HEK293 (cell line): ENCODE data around the gene CCNY.

Experiments used
- CTCF ChIA-PET: fragments of 350-600 bp; formaldehyde crosslinking; extraction: SDS; loops from one replicate; lab custom pipeline; 2021; ENCODE audit warnings: antibody characterized with exemption; lab: Yijun Ruan, JAX
- POLR2A ChIA-PET: fragments of 300-600 bp; formaldehyde crosslinking; extraction: SDS; loops from one replicate; lab custom pipeline; 2020; ENCODE audit warnings: antibody characterized with exemption, inconsistent platforms; lab: Yijun Ruan, JAX
- H3K27ac ChIP-seq: fragments of 200-500 bp; sonication (Bioruptor generic); 2 replicates; pipeline ENCODE4 v1.5.1; 2014; ENCODE audit warnings: low read depth, low read length, control low read depth, inconsistent platforms; ENCODE audit errors: extremely low read depth
- H3K36me3 ChIP-seq, 2 experiments: fragments of 200-500 bp in 1 of 2; sonication (Bioruptor generic) in 1 of 2; 1 replicate in 1 of 2; 2 replicates in 1 of 2; pipeline ENCODE4 v1.5.1; 2014 to 2017; ENCODE audit warnings: inconsistent platforms in 2 of 2, low read length in 2 of 2; ENCODE audit not compliant: control insufficient read depth in 2 of 2, insufficient read depth in 1 of 2
- H3K4me1 ChIP-seq: fragments of 200-500 bp; sonication (Bioruptor generic); 2 replicates; pipeline ENCODE4 v1.5.1; 2014; ENCODE audit warnings: mild to moderate bottlenecking, low read length, inconsistent platforms; ENCODE audit not compliant: control insufficient read depth, insufficient read depth
- H3K4me3 ChIP-seq: 2 replicates; pipeline ENCODE4 v1.5.1; 2011; ENCODE audit warnings: low read depth, mild to moderate bottlenecking, control low read depth, low read length, moderate library complexity
- H3K9me3 ChIP-seq: fragments of 200-500 bp; sonication (Bioruptor generic); 2 replicates; pipeline ENCODE4 v1.5.1; 2014; ENCODE audit warnings: low read depth, low read length, inconsistent platforms; ENCODE audit not compliant: control insufficient read depth, insufficient read depth
- EGR2 ChIP-seq: fragments of 450-650 bp; formaldehyde crosslinking; IDR thresholded peaks from 2 replicates; pipeline ENCODE4 v1.5.1; 2016; ENCODE audit warnings: low read depth, missing biosample characterization, missing genetic modification characterization
- MZF1 ChIP-seq: fragments of 450-650 bp; formaldehyde crosslinking; IDR thresholded peaks from 2 replicates; pipeline ENCODE4 v1.5.1; 2017; ENCODE audit warnings: missing biosample characterization, missing genetic modification characterization, borderline replicate concordance
- PRDM1 ChIP-seq: fragments of 450-650 bp; formaldehyde crosslinking; IDR thresholded peaks from 2 replicates; pipeline ENCODE4; 2016; ENCODE audit warnings: missing biosample characterization, missing genetic modification characterization
- WT1 ChIP-seq: fragments of 450-650 bp; formaldehyde crosslinking; IDR thresholded peaks from 2 replicates; pipeline ENCODE4 v1.5.1; 2016; ENCODE audit warnings: missing biosample characterization, missing genetic modification characterization
- ZBTB17 ChIP-seq: fragments of 450-650 bp; formaldehyde crosslinking; IDR thresholded peaks from 2 replicates; pipeline ENCODE4 v1.5.1; 2016; ENCODE audit warnings: missing biosample characterization, missing genetic modification characterization
- ZBTB26 ChIP-seq: fragments of 450-650 bp; formaldehyde crosslinking; optimal IDR thresholded peaks from 2 replicates; pipeline ENCODE3; 2016; ENCODE audit warnings: missing biosample characterization, mild to moderate bottlenecking, missing genetic modification characterization
- ZBTB44 ChIP-seq: fragments of 450-650 bp; IDR thresholded peaks from 2 replicates; pipeline ENCODE4 v1.5.1; 2018; ENCODE audit warnings: missing biosample characterization, mild to moderate bottlenecking, missing genetic modification characterization
- ZBTB49 ChIP-seq: fragments of 450-650 bp; formaldehyde crosslinking; IDR thresholded peaks from 2 replicates; pipeline ENCODE4 v1.5.1; 2016; ENCODE audit warnings: missing biosample characterization, missing genetic modification characterization, low read depth
- ZFHX2 ChIP-seq: fragments of 450-650 bp; formaldehyde crosslinking; conservative IDR thresholded peaks from 2 replicates; pipeline ENCODE4 v1.5.1; 2016; ENCODE audit warnings: missing biosample characterization, missing genetic modification characterization
- ZNF324 ChIP-seq: fragments of 450-650 bp; formaldehyde crosslinking; IDR thresholded peaks from 2 replicates; pipeline ENCODE4 v1.5.1; 2016; ENCODE audit warnings: missing biosample characterization, missing genetic modification characterization
- ZNF366 ChIP-seq: fragments of 450-650 bp; formaldehyde crosslinking; conservative IDR thresholded peaks from 2 replicates; pipeline ENCODE4 v1.5.1; 2016; ENCODE audit warnings: missing biosample characterization, missing genetic modification characterization
- ZNF398 ChIP-seq: fragments of 450-650 bp; formaldehyde crosslinking; IDR thresholded peaks from 2 replicates; pipeline ENCODE4 v1.5.1; 2017; ENCODE audit warnings: missing biosample characterization, missing genetic modification characterization
- ZNF561 ChIP-seq: fragments of 450-650 bp; IDR thresholded peaks from 2 replicates; pipeline ENCODE4 v1.5.1; 2018; ENCODE audit warnings: missing biosample characterization, missing genetic modification characterization, borderline replicate concordance
- ZNF600 ChIP-seq: fragments of 450-650 bp; formaldehyde crosslinking; IDR thresholded peaks from 2 replicates; pipeline ENCODE4 v1.5.1; 2016; ENCODE audit warnings: missing biosample characterization, missing genetic modification characterization
- ZNF621 ChIP-seq: fragments of 450-650 bp; formaldehyde crosslinking; IDR thresholded peaks from 2 replicates; pipeline ENCODE4 v1.5.1; 2017; ENCODE audit warnings: missing biosample characterization, missing genetic modification characterization
- ZNF623 ChIP-seq: fragments of 450-650 bp; formaldehyde crosslinking; IDR thresholded peaks from 2 replicates; pipeline ENCODE4 v1.5.1; 2016; ENCODE audit warnings: missing biosample characterization, missing genetic modification characterization
- ZNF626 ChIP-seq: fragments of 450-650 bp; sonication (Bioruptor Pico); formaldehyde crosslinking; IDR thresholded peaks from 2 replicates; pipeline ENCODE4 v1.5.1; 2018; ENCODE audit warnings: missing biosample characterization, missing genetic modification characterization, inconsistent platforms
- ZNF704 ChIP-seq: fragments of 450-650 bp; formaldehyde crosslinking; IDR thresholded peaks from 2 replicates; pipeline ENCODE4 v1.5.1; 2016; ENCODE audit warnings: missing biosample characterization, missing genetic modification characterization

CCNY gene

GRCh38 chr10:35420044-35420443, 83.7 kb downstream of the CCNY start:
- no peak overlapping the region for H3K27ac ChIP-seq
- CTCF ChIA-PET = no interaction called here
- no peak overlapping the region for H3K4me3 ChIP-seq
- POLR2A ChIA-PET = no interaction called here
- TF ChIP-seq ZNF704 (tag by site-specific recombination) = no peak
- TF ChIP-seq ZNF561 (tag by site-specific recombination) = no peak
- peak; percentile 55 for TF ChIP-seq EGR2 (tag by site-specific recombination)
- TF ChIP-seq ZFHX2 (tag by site-specific recombination) = peak; percentile 56
- TF ChIP-seq, all 188 proteins: peak for 2
- Histone ChIP-seq H3K4me1 (peaks cover 8% of the 10 kb centered on the region), H3K9me3 (no peaks in the 10 kb centered on the region), H3K36me3 (no peaks in the 10 kb centered on the region)

GRCh38 chr10:35420827-35421552, 84.7 kb downstream of the CCNY start:
- H3K36me3 ChIP-seq = no peaks in the 10 kb centered on the region
- CTCF ChIA-PET = interaction anchor here (1.3 kb wide), 1 partner anchor 11 kb away, joined by 3 read pairs; no protein-coding TSS in a partner anchor
- H3K27ac ChIP-seq = no peak overlapping the region
- no peak for TF ChIP-seq ZNF623 (tag by site-specific recombination)
- H3K4me1 ChIP-seq = peaks cover 8% of the 10 kb centered on the region
- POLR2A ChIA-PET = no interaction called here
- no peaks in the 10 kb centered on the region for H3K9me3 ChIP-seq
- H3K4me3 ChIP-seq = no peak overlapping the region

- Histone ChIP-seq H3K4me1 (peaks cover 8% of the 10 kb centered on the region), H3K36me3 (no peaks in the 10 kb centered on the region), H3K4me3 (no peak overlapping the region), H3K9me3 (no peaks in the 10 kb centered on the region), H3K27ac (no peak overlapping the region)
- ChIA-PET CTCF (interaction anchor here (0.6 to 1.3 kb wide), 4 partner anchors 12 to 1956 kb away, joined by 3 to 5 read pairs (median 3); no protein-coding TSS in a partner anchor), POLR2A (no interaction called here)
- TF ChIP-seq ZBTB44 (tag by site-specific recombination) (no peak), PRDM1 (tag by site-specific recombination) (peak; percentile 96), ZNF600 (peak; percentile 97)
Measured at GRCh38 chr10:35421553-35422178, 85.4 kb downstream of the CCNY start.

GRCh38 chr10:35422228-35422627, 85.9 kb downstream of the CCNY start:
- POLR2A ChIA-PET = no interaction called here
- Histone ChIP-seq H3K4me3 (no peak overlapping the region), H3K36me3 (no peaks in the 10 kb centered on the region), H3K27ac (no peak overlapping the region), H3K4me1 (peaks cover 8% of the 10 kb centered on the region), H3K9me3 (no peaks in the 10 kb centered on the region)
- CTCF ChIA-PET = interaction anchor here (0.6 to 1.0 kb wide), 4 partner anchors 44 to 1957 kb away, joined by 3 to 6 read pairs (median 4); no protein-coding TSS in a partner anchor
- no peak for TF ChIP-seq ZNF621
- no peak for TF ChIP-seq ZNF366
- TF ChIP-seq ZNF626 (tag by site-specific recombination) = no peak
- no peak for TF ChIP-seq MZF1
- no peak for TF ChIP-seq WT1
- no peak for TF ChIP-seq ZNF398
- TF ChIP-seq ZBTB26 = no peak
- TF ChIP-seq ZBTB17 (tag by site-specific recombination) = no peak
- TF ChIP-seq ZNF324 (tag by site-specific recombination) = no peak
- no peak for TF ChIP-seq ZBTB49 (tag by site-specific recombination)
